Lower lobe of right lung (tissue), 2 donors: ENCODE measurements around the gene OPTC. TPM values are rescaled to one million over a fixed set of nuclear protein-coding genes. Genes with fewer than 3 reads are reported as not detected.
A peak's percentile ranks its signal among the peaks of the same experiment; 100 is the strongest.

ENCODE experiments used
- ATAC-seq, 2 donors: fragments of 200-7000 bp; cut with Tn5 transposase; one replicate each; pipeline ENCODE4 v1.9.1; 2020 to 2022; ENCODE audit warnings: mild to moderate bottlenecking in 2 of 2, moderate library complexity in 2 of 2
- DNase-seq: peaks from one replicate; pipeline ENCODE4 v3.0.0-alpha.2; 2020
- H3K27ac ChIP-seq: fragments of 200-600 bp; one replicate; pipeline ENCODE4 v1.8.0; 2022
- H3K27me3 ChIP-seq: fragments of 200-600 bp; one replicate; pipeline ENCODE4 v1.8.0; 2022; ENCODE audit warnings: low read depth
- H3K36me3 ChIP-seq: fragments of 200-600 bp; one replicate; pipeline ENCODE4 v1.8.0; 2022; ENCODE audit warnings: mild to moderate bottlenecking
- H3K4me1 ChIP-seq: fragments of 200-600 bp; one replicate; pipeline ENCODE4 v1.8.0; 2022
- H3K4me3 ChIP-seq: fragments of 200-600 bp; one replicate; pipeline ENCODE4 v1.8.0; 2022; ENCODE audit warnings: mild to moderate bottlenecking
- H3K9me3 ChIP-seq: fragments of 200-600 bp; one replicate; pipeline ENCODE4 v1.8.0; 2022
- intact Hi-C: fragments of 100-400 bp; cut with DNase I; formaldehyde crosslinking; loops from one replicate; pipeline ENCODE4 v1.11.0; 2022
- total RNA-seq: library from RNA; stranded (reverse); fragmentation: NEBNext Ultra II Directional; extraction: Animal tissue kit (Norgen Biotek cat#: 25700); gene quantifications from one replicate; pipeline ENCODE4 v1.2.1, GENCODE V29; 2021
- TF ChIP-seq, protein P1 (sequence below): fragments of 200-600 bp; IDR thresholded peaks from one replicate; pipeline ENCODE4 v1.8.0; 2022; ENCODE audit warnings: antibody characterized with exemption, mild to moderate bottlenecking
- donor health status: DM: no; HTN: yes; CAD: no; lungs with severe emphysema.

Gene OPTC
- total RNA-seq, 1 donor from 2014 or later, result not detected

GRCh38 chr1:203462878-203463277 lies 31.1 kb upstream of the OPTC start:
- TF ChIP-seq, protein P1, sequence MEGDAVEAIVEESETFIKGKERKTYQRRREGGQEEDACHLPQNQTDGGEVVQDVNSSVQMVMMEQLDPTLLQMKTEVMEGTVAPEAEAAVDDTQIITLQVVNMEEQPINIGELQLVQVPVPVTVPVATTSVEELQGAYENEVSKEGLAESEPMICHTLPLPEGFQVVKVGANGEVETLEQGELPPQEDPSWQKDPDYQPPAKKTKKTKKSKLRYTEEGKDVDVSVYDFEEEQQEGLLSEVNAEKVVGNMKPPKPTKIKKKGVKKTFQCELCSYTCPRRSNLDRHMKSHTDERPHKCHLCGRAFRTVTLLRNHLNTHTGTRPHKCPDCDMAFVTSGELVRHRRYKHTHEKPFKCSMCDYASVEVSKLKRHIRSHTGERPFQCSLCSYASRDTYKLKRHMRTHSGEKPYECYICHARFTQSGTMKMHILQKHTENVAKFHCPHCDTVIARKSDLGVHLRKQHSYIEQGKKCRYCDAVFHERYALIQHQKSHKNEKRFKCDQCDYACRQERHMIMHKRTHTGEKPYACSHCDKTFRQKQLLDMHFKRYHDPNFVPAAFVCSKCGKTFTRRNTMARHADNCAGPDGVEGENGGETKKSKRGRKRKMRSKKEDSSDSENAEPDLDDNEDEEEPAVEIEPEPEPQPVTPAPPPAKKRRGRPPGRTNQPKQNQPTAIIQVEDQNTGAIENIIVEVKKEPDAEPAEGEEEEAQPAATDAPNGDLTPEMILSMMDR, result no peak
- H3K36me3 ChIP-seq, result no peaks in the 10 kb centered on the region
- H3K9me3 ChIP-seq, result no peaks in the 10 kb centered on the region
- H3K27ac ChIP-seq, result peak overlapping the region; percentile 78
- ATAC-seq (peak; percentile 49 to 61), DNase-seq (peak; percentile 82)
- intact Hi-C loops, result no loop called here
- peaks cover 28% of the 10 kb centered on the region for H3K4me1 ChIP-seq
- no peak overlapping the region for H3K4me3 ChIP-seq
- no peaks in the 10 kb centered on the region for H3K27me3 ChIP-seq

DNA sequence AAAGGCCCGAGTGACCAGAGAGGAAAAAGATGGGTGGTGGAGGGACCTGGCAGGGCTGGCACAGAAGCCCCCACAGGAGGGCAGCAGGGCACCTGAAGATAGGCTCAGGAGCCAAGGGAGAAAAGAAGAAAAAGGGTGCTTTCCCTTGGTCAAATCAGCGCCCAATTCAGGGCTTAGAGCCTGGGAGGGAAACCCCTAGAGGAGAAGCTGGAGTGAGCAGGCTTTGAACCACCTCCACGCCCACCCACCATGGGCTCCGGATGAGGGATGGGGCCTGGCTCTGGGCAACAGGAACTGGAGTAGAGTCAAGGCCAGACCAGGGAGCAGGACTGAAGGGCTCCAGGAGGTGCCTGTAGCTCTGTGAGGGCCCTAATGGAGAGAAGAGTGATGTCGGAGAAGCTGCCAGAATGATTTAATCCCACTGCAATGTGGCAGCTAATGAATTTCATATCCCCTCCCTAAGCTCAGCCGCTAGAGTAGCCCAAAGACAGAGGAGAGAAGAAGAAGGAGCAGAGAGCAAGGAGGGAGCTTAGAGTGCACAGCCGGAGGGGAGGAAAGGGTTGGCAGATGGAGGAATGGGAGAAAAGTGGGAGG lies 30.4 kb upstream of the OPTC start:
- DNase-seq, result no peak
- Histone ChIP-seq H3K9me3 (no peaks in the 10 kb centered on the region), H3K4me3 (no peak overlapping the region), H3K4me1 (peaks cover 28% of the 10 kb centered on the region), H3K36me3 (no peaks in the 10 kb centered on the region), H3K27ac (peak overlapping the region; percentile 78), H3K27me3 (no peaks in the 10 kb centered on the region)
- intact Hi-C loops, result no loop called here
- TF ChIP-seq, protein P1, result no peak
- ATAC-seq, result peak; percentile 18 to 39

GRCh38 chr1:203464226-203464625 lies 29.7 kb upstream of the OPTC start:
- no peaks in the 10 kb centered on the region for H3K36me3 ChIP-seq
- H3K4me1 ChIP-seq, result peaks cover 28% of the 10 kb centered on the region
- H3K27ac ChIP-seq, result peak overlapping the region; percentile 78
- TF ChIP-seq, protein P1, result no peak
- H3K27me3 ChIP-seq, result no peaks in the 10 kb centered on the region
- DNase-seq, result no peak
- intact Hi-C loops, result no loop called here
- no peaks in the 10 kb centered on the region for H3K9me3 ChIP-seq
- ATAC-seq, result no peak
- H3K4me3 ChIP-seq, result no peak overlapping the region

- Histone ChIP-seq H3K9me3 (no peaks in the 10 kb centered on the region), H3K27ac (peak overlapping the region; percentile 78), H3K4me1 (peaks cover 28% of the 10 kb centered on the region), H3K36me3 (no peaks in the 10 kb centered on the region), H3K4me3 (no peak overlapping the region), H3K27me3 (no peaks in the 10 kb centered on the region)
- no peak for ATAC-seq
- DNase-seq, result no peak
- intact Hi-C loops, result no loop called here
- TF ChIP-seq, protein P1, result no peak
These were observed 29.2 kb upstream of the OPTC start for GRCh38 chr1:203464743-203465142.

DNA sequence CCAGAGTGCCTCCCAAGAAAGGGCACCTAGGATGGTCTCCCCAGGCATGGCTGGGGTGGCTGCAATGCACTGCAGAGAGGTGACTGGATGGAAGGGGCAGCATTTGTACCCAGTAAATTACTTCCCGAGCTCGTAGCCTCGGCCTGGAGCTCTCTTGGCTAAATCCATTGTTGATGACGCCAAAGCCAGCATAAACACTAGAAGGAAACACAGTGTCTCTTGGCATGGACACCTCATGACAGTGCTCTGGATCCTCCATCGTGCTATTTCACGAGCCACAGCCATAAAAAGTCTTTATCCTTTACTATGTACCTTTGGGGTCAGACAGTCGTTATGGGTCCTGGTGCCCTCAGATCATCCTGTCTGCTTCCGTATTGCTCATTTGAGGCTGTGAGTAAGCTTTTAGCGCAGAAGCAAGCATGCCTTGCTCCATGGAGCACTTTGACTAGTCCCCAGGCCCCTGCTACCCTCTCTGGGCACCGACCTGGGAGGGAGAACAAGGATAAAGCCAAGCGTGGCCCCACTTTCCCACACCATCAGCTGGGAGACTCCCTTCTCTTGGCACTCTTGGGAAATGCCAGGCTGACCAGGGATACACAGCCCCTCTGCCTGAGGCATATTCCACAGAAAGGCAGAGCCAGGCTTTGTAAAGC lies 28.7 kb upstream of the OPTC start:
- Histone ChIP-seq H3K27ac (peak overlapping the region; percentile 78), H3K36me3 (no peaks in the 10 kb centered on the region), H3K9me3 (no peaks in the 10 kb centered on the region), H3K4me3 (no peak overlapping the region), H3K4me1 (peaks cover 28% of the 10 kb centered on the region), H3K27me3 (no peaks in the 10 kb centered on the region)
- no peak for DNase-seq
- intact Hi-C loops, result no loop called here
- ATAC-seq, result peak in 1 of 2 donors; percentile 40
- TF ChIP-seq, protein P1, result no peak
